Activated naive CD4-positive, alpha-beta T cell treated with anti-CD3 and anti-CD28 coated beads, Interleukin-2, amount 50 U/mL, for 72 hours (primary cell): ENCODE data around the gene GALNT10. TPM values are rescaled to one million over a fixed set of nuclear protein-coding genes. Genes with fewer than 3 reads are reported as not detected.

ENCODE experiments used
- ATAC-seq, 2 donors: fragments of 150-1000 bp; cut with Tn5 transposase; 2 replicates each; pipeline ENCODE4 v1.10.0; 2021; ENCODE audit warnings: mild to moderate bottlenecking in 2 of 2, moderate library complexity in 2 of 2
- DNase-seq, 2 donors: peaks; one replicate each; pipeline ENCODE4 v3.0.0; 2021 to 2022; ENCODE audit warnings: low spot score in 2 of 2
- H3K27ac Mint-ChIP-seq, 2 donors: one replicate each; pipeline ENCODE4 v1.8.0; 2022; ENCODE audit warnings: mild to moderate bottlenecking in 2 of 2, mixed read lengths in 2 of 2
- H3K36me3 Mint-ChIP-seq, 2 donors: one replicate each; pipeline ENCODE4 v1.8.0; 2022; ENCODE audit warnings: mixed read lengths in 2 of 2
- H3K9me3 Mint-ChIP-seq, 2 donors: one replicate each; pipeline ENCODE4 v1.8.0; 2022; ENCODE audit warnings: mixed read lengths in 2 of 2
- total RNA-seq, 2 donors: library from RNA; stranded (reverse); gene quantifications; one replicate each; pipeline ENCODE4 v1.2.3, GENCODE V29; 2022

The GALNT10 gene
- total RNA-seq, 2 donors from 2014 or later = 22.9 to 66.2 TPM

DNA sequence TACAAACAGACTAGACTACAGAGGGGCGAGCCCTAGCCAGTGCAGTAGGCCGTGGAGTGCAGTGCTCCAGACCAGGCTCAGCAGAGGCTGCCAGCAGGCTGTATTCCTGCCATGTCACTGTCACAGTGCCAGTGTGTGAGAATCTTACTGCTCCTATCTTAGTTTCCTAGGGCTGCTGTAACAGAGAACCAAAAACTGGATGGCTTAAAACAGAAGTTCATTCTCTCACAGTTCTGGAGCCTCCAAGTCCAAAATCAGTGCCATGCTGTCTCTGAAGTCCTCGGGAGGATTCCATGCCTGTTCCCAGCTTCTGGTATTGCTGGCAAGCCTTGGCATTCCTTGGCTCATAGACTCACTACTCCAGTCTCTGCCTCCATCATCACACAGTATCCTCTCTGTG lies 180.3 kb downstream of the GALNT10 start:
- Mint-ChIP-seq H3K9me3 (no peaks in the 10 kb centered on the region), H3K36me3 (no peaks in the 10 kb centered on the region), H3K27ac (no peak overlapping the region)
- ATAC-seq = no peak
- DNase-seq = no peak

DNA sequence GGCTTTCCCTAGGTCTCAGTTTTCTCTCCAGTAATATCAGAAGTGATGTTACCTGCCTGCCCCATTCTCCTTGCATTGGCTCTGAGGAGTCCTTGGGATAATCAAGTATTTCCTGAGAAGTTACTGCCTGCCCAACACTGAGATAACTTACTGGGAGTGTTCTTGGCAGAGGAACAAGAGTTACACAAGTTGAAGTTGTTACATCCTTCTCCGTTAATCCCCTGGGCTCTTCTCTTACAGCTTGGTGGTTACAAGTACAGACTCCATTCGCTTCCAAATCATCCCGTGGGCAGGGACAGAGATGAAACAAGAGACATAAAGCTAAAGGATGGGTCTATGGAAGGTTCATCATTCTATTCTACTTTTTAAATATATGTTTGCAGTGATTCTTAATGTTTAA lies 181.2 kb downstream of the GALNT10 start:
- peaks cover 0 to 3% of the 10 kb centered on the region in 2 donors for H3K36me3 Mint-ChIP-seq
- ATAC-seq (no peak), DNase-seq (no peak)
- no peaks in the 10 kb centered on the region for H3K9me3 Mint-ChIP-seq
- no peak overlapping the region for H3K27ac Mint-ChIP-seq

DNA sequence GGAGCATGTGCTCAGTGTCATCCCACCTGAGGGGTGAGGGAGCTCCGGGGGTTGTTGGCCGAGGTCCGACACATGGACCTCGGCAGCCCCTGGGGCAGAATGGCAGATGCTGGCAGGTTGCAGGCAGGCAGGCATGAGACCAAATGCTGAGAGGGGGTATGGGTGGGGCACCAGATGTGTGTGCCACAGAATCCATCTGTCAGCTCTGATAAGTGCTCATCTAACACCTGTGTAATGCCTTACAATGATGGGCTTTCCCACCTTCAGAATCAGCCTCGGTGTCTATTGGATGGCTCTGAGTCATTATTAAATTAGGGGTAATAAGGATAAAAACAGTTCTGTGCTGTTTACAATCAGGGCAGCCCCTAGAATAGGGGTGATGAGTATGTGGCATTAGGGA lies 182.1 kb downstream of the GALNT10 start:
- no peaks in the 10 kb centered on the region for H3K9me3 Mint-ChIP-seq
- DNase-seq (no peak), ATAC-seq (no peak)

DNA sequence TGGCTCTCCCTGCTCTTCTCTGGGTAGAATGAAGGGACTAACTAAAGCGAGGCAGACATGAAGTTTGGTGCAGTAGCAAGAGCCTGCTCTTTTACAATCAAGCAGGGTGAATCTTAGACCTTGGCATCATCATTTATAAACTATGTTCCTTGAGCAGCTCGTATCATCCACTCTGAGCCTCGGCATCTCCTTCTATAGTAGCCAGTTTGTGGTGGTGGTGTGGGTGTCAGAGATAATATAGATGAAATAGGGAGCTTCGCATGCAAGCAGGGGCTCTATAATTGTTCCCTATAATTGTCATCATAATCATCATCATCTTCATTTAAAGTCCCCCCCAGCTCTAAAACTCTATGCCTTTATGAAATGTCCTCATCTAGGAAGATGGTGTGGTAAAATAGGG lies 182.8 kb downstream of the GALNT10 start:
- Mint-ChIP-seq H3K9me3 (no peaks in the 10 kb centered on the region), H3K36me3 (peaks cover 0 to 12% of the 10 kb centered on the region in 2 donors), H3K27ac (peak overlapping the region in 1 of 2 donors; percentile 6)
- ATAC-seq (no peak), DNase-seq (no peak)

More for the DNA sequence above, 182.1 kb downstream of the GALNT10 start:
- peaks cover 0 to 8% of the 10 kb centered on the region in 2 donors for H3K36me3 Mint-ChIP-seq
- H3K27ac Mint-ChIP-seq = no peak overlapping the region

DNA sequence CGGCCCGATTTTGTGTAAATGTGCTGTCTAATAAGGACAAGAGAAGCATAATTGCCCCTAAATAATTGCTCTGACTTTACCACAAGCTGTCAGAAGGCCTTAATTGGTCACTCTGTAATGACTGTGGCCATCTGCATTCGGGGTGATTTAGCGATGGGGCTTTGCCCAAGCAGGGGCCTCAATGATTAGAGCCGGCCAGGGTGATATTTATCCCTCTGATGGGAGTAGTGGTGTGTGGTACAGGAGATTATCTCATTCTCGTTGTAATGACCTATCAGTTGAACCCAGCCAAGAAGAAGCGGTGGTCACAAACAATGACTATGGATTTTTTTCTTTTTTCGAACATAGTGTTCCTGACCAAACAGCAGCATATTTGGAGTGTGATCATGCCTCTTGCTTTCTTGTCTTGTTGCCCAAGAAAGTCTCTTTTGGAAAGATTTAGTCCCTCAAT lies 183.2 kb downstream of the GALNT10 start:
- Mint-ChIP-seq H3K27ac (peak overlapping the region in 1 of 2 donors; percentile 6), H3K9me3 (no peaks in the 10 kb centered on the region), H3K36me3 (peaks cover 0 to 14% of the 10 kb centered on the region in 2 donors)
- ATAC-seq (no peak), DNase-seq (no peak)

DNA sequence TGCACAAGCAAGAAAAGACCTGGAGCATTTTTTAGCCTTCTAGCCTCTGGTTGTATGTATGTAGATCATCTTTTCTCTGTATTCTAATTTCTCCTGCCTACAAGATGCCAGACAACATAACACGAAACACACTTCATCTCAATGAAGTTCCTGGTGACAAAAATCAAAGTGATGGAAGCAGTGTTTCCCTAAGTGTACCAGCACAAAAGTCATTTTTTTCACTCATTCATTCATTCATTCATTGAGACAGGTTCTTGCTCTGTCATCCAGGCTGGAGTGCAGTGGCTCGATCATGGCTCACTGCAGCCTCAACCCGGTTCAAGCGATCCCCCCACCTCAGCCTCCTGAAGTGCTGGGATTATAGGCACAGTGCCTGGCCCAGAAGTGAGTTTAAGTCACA lies 183.7 kb downstream of the GALNT10 start:
- H3K9me3 Mint-ChIP-seq = no peaks in the 10 kb centered on the region
- H3K36me3 Mint-ChIP-seq = peaks cover 0 to 14% of the 10 kb centered on the region in 2 donors
- DNase-seq (no peak), ATAC-seq (no peak)
- no peak overlapping the region for H3K27ac Mint-ChIP-seq

DNA sequence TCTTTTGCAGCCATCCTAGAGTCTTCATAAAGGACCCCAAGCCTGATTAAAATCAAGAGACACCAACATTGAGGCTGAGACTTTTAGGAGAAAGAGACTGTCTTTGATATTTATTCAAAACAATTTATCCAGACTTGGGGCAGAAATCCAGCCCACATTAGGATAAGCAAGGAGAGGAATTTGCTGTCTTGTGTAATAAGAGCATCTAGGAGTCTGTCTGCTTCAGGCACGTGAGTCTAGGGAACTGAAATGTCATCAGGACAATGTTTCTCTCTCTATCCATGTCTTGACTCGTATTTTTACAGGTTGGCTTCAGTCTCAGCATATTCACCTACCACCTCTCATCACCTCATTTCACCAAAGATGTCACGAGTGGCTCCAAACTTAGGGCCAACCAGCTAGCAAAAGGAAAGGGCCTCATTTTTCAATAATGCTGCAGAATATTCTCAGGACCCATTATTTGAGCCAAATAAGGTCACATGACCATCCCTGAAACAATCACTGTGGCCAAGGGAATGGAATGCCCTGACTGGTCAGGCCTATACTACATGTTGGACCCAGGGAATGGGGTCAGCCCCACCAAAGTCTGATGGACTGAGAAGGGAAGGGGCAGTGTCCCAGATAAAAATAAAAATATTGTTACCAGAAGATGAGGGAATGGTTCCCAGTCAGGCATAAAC lies 184.9 kb downstream of the GALNT10 start:
- Mint-ChIP-seq H3K36me3 (peaks cover 2 to 16% of the 10 kb centered on the region in 2 donors), H3K27ac (no peak overlapping the region), H3K9me3 (no peaks in the 10 kb centered on the region)
- DNase-seq (no peak), ATAC-seq (no peak)

DNA sequence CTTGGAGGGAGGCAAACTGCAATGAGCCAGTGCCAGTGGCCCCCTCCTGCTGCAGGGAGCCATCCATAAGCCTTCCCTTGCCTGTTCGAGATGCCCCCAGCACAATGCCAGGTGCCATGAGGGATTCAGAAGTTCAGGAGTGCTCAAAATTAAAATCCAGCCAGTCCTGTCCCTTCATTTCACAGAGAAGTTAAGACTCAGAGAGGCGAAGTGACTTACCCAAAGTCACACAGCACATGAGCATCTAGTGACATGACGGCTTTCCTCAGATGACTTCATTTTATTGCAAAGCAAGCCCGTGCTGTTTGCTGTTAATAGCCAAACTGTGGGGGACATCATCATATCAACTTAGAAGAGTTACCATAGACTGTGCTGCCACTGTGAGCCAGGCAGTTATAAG lies 185.9 kb downstream of the GALNT10 start:
- H3K9me3 Mint-ChIP-seq = no peaks in the 10 kb centered on the region
- DNase-seq = no peak
- no peak for ATAC-seq
- peaks cover 6 to 25% of the 10 kb centered on the region in 2 donors for H3K36me3 Mint-ChIP-seq
- H3K27ac Mint-ChIP-seq = no peak overlapping the region

DNA sequence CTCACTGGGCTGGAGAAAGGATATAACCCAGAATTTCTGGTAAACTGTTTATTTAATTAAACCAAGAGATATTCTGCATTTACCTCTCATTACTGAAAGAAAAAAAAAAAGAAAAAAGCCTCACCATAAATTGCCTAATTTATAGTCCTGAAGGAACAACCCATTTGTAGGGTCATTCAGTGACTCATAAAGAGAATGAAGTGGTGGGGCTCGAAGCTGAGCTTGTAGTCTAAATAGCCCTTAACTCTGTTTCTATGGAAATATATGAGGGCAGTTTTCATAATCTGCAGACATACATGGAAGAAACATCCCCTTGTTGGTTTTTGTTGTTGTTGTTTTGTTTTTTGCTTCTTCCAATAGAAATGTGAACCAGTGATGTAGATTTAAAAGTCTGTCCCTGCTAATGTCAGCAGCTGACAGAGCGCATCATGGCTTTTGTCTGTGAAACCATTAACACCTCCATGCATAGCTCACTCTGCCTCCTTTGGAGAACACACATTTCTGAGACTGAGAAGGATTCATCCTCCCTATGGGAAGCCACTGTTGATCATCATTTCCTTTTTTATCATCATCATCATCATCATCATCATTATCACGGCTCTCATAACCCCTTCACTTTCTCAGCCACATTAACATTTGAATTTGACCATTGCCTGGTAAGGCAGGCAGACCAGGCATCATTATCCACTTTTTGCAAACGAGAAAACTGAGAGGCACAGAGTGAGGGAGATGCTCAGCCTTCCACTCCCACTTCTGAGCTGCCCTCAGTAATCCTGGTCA lies 187.4 kb downstream of the GALNT10 start:
- Mint-ChIP-seq H3K9me3 (no peaks in the 10 kb centered on the region), H3K27ac (no peak overlapping the region), H3K36me3 (peaks cover 6 to 32% of the 10 kb centered on the region in 2 donors)
- ATAC-seq (no peak), DNase-seq (no peak)

DNA sequence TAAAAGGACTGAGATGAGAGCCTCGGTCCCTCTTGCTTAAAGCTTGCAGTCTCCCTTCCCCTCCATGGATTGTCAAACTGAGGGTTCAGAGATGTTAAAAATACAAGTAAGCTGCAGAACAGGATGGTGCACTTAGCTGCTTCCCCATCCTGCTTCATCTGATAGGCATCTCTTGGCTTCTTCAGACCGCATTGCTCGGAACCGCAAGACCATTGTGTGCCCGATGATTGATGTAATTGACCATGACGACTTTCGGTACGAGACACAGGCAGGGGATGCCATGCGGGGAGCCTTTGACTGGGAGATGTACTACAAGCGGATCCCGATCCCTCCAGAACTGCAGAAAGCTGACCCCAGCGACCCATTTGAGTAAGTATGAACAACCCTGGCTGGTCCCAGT lies 189.7 kb downstream of the GALNT10 start:
- ATAC-seq = no peak
- peaks cover 6 to 44% of the 10 kb centered on the region in 2 donors for H3K36me3 Mint-ChIP-seq
- H3K27ac Mint-ChIP-seq = peak overlapping the region in 1 of 2 donors; percentile 24
- no peak for DNase-seq
- no peaks in the 10 kb centered on the region for H3K9me3 Mint-ChIP-seq

DNA sequence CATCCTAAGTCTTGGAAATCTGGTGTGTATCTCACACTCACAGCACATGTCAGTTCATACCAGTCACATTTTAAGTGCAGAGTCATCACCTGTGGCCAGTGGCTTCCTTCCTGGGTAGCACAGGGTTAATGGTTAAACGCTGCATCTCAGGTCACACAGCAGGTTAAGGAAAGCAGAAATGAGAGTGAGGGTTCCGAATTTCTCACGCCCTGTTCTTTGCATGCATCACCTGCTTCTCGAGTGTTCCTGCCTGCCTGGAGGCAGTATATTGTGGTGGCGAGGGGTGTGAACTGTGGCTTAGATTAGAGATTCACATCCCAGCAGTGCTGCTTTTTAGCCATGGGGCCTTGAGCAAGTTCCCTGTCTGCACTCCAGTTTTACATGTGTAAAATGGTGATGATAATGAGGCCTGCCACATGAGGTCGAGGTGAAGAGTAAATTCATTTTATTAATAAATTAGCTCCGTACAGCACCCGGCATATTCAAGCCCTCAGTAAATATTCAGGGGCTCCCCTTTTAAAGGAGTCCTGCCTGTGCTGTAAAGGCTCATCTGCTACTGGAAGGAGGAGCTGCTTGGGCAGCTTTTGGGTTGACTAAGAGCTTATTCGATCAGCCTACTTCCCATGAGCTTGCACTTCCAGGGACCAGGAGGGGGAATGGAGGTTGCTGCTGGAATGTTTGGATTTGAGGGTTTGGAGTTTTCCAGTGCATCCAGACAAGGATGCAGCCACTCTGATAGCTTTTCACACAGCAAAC lies 194.1 kb downstream of the GALNT10 start:
- peaks cover 11 to 30% of the 10 kb centered on the region in 2 donors for H3K36me3 Mint-ChIP-seq

DNA sequence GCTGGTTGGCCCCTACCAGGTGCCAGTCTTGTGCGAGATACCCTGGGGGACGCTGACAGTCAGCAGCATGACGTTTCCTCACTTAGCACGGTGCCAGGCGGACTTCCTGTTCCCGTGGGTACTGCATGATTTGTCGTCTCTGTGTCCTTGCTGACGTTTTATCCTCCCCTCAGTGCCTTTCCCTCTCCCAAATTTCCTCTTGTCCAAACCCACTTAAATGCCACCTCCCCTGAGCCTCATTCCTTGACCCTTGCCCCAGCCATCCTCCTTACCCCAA lies 194.6 kb downstream of the GALNT10 start:
- H3K27ac Mint-ChIP-seq = peak overlapping the region; percentile 12 to 62
- ATAC-seq (no peak), DNase-seq (no peak)
- H3K9me3 Mint-ChIP-seq = no peaks in the 10 kb centered on the region
- peaks cover 11 to 30% of the 10 kb centered on the region in 2 donors for H3K36me3 Mint-ChIP-seq

More for the DNA sequence above, 194.1 kb downstream of the GALNT10 start:
- DNase-seq (no peak), ATAC-seq (peak; percentile 16 to 28)
- Mint-ChIP-seq H3K9me3 (no peaks in the 10 kb centered on the region), H3K27ac (peak overlapping the region in 1 of 2 donors; percentile 62)

DNA sequence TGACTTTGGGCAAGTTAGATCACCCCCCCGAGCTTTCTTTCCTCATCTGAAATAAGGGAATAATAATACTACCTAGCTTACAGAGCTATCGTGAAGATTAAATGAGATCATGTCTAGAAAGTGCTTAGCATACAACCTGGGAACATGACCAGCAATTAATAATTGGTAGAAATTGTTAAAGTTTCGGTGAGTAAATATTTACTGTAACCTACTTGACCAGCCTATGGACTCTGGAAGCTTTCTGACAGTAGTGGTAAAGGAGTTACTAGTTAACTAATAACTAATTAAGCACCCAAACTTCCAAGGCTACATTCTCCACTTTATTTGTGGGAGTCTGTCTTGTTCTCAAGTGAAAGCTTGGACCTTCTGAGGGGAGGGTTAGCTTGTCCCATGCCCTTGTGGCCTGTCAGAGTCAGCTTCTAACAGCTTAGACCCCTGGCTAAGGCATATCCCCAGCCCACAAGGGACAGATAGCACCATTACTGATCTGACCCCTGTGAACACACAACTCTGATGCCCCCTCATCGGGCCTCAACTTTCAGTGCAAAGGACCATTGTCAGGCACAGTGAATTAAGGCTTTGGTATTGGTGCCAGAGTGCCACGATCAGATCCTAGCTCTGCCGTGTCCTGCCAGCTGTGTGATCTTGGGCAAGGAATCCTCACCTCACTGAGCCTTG lies 196.6 kb downstream of the GALNT10 start:
- no peak overlapping the region for H3K27ac Mint-ChIP-seq
- H3K36me3 Mint-ChIP-seq = peaks cover 6 to 14% of the 10 kb centered on the region in 2 donors
- ATAC-seq (no peak), DNase-seq (no peak)
- no peaks in the 10 kb centered on the region for H3K9me3 Mint-ChIP-seq

DNA sequence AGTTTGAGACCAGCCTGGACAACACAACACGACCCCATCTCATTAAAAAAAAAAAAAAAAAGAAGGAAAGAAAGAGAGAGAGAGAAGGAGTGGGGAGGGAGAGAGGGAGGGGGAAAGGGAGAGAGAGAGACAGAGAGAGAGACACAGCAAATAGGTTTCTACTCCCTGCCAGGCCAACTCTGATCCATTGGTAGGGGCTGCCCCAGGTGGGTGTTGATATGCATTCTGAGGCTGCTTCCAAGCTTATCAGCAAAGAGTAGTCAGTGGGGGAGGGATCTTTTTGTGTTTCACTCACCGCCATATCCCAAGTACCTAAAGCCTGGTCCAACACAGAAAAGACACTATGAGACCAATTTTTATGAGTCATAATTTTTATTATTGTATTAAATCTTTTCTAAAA lies 198.3 kb downstream of the GALNT10 start:
- no peak for DNase-seq
- Mint-ChIP-seq H3K36me3 (peaks cover 4 to 6% of the 10 kb centered on the region in 2 donors), H3K9me3 (no peaks in the 10 kb centered on the region), H3K27ac (no peak overlapping the region)
- no peak for ATAC-seq

DNA sequence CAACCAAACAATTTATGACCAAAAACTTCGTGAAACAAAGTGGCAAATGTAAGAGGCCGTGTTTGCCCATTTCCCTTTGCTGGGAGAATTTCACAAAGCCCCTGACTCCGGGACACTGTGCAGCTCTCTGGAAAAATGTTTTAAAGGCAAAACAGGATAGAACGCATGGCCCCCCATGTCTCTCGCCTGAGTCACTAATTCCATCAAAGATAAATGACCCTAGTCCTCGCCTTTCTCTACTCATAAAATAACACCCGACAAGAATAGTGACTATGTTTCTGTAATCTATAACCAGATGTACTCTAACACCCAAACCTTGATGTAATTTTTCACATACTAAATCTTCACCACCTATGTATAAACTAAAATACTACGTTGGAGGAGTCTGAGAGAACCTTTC lies 199.6 kb downstream of the GALNT10 start:
- H3K27ac Mint-ChIP-seq = no peak overlapping the region
- H3K36me3 Mint-ChIP-seq = peaks cover 0 to 6% of the 10 kb centered on the region in 2 donors
- no peak for DNase-seq
- ATAC-seq = no peak
- H3K9me3 Mint-ChIP-seq = no peaks in the 10 kb centered on the region

DNA sequence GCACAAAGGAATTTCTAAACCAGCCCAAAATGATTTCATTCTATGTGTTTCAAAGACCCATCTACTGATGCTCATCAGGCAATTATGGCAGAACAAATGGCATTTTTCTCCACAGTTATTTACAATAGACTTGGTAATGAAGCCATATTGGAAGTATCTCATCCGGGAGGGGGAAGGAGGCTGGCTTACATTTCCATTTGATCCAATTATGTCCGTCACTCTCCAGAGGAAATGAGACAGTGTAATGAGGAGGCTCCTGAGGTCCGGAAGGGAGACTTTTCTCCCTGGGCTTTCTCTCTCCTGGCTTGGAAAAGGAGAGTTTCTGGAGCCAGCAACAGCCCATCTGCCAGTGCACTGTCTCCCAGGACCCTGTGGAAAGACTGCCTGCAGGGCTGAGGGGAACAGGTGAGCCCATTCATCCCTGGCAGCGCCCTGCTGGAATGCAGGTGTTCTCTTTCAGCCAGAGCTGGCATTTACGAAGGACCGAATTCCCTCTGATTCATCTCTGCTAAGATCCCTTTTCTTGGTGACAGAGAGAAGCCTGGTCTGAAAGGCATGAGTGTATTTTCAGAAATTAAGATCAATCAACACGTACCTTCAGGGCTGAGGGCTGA lies 200.3 kb downstream of the GALNT10 start:
- DNase-seq (no peak), ATAC-seq (no peak)
- no peak overlapping the region for H3K27ac Mint-ChIP-seq
- peaks cover 0 to 2% of the 10 kb centered on the region in 2 donors for H3K36me3 Mint-ChIP-seq
- no peaks in the 10 kb centered on the region for H3K9me3 Mint-ChIP-seq
